GM19240 (cell line): ENCODE results near the gene LORICRIN.
"Not testable (repeated sequence)": the region's sequence is repeated elsewhere in the genome, so short reads cannot be mapped to it uniquely, and the experiment has no call there.

ENCODE experiments used
- DNase-seq: peaks from one replicate; pipeline ENCODE4 v3.0.0; 2011; ENCODE audit warnings: low spot score; ENCODE audit not compliant: insufficient read length

LORICRIN gene, protein sequence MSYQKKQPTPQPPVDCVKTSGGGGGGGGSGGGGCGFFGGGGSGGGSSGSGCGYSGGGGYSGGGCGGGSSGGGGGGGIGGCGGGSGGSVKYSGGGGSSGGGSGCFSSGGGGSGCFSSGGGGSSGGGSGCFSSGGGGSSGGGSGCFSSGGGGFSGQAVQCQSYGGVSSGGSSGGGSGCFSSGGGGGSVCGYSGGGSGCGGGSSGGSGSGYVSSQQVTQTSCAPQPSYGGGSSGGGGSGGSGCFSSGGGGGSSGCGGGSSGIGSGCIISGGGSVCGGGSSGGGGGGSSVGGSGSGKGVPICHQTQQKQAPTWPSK

DNA sequence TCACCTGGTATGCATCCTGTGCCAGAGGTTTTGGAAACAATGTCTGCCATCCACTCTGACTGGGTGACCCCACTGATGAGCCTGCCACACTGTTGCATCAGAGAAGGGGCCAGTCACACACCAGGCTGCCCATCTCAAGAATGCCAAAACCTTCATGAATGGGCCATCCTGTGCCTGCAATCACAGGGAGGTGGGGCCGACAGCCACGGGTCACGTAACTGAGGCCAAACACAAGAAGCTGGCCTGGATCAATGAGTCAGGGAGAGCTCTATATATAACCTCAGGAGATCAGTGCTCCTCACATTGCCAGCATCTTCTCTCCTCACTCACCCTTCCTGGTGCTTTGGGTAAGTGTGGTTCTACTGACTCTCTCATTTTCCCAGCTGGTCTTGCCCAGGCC lies at the start of gene LORICRIN:
LORICRIN (plus strand) TSS at position 301 of the 400 bp plus-strand sequence. CDS start 1,263 bp downstream, outside the sequence.
- DNase-seq: no peak

DNA sequence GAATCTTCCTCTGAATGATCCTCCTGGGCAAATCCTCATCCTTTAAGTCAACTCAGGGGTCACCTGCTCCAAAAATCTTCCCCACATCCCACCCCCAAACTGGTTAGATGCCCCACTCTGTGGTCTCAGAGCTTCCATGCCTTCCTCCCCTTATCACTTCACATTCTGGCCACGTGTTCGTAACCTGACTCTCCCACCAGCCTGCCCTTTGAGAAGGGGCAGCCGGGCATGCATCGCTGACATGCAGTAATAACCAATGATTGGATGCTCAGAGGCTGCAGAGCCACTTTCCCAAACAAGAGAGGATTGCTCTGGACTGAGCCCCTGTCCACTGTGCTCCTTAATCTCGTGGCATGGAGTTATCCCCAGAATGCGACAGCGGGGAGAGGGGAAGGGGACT lies 49.3 kb upstream of the LORICRIN start:
- no peak for DNase-seq

DNA sequence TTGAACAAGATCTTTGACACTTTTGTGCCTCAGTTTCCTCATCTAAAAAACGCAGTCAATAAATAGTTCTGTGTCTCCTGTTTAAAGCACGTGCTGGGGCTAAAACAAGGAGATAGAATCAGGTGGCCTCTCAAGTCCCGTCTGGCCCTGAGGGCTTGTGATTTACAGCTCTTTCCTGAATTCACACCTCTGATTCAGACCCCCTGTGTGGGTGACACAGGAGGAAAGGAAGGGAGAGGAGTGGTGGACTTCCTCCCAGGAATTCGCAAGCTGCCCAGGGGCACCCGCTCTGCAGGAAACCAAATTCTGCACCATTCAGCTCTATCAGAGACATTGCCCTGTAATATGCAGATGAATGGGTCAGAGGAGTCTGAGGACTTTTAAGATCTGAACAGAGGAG lies 47.3 kb upstream of the LORICRIN start:
- DNase-seq: no peak

DNA sequence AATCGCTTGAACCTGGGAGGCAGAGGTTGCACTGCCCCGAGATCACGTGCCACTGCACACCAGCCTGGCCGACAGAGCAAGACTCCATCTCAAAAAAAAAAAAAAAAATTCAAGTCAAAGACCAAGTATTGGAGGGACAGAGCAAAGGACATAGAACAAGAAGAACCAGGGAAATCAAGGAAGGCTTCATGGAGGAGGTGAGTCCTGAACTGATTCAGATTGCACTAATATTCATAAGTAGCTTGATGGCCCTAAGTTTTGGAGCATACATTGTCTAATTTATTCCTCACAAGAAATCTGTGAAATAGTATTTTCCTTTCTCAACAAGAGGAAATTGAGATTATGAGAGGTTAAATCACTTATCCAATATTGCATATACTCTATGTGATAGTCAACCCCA lies 46.0 kb upstream of the LORICRIN start:
- DNase-seq: no peak

DNA sequence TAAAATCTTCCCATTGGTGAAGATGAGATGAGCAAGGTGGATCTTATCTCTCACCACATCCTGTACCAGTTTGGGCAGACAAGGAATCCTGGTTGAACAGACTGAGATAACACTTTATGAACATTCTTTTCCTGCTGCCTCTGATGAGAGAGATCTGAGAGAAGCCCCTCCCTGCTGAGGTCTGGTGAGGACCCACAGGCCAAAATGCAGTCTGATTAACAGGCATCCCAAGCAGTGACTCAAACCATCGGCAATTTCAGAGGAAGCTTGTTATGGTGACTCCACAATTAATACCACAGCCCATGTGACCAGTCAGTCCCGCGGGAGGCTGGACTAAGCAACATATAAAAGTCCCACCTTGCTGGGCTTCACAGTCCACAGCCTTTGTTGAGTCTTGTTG lies 42.3 kb upstream of the LORICRIN start, which contains the start of gene PRR9:
PRR9 (plus strand) TSS at position 373 of the 400 bp plus-strand sequence. CDS start 561 bp downstream, outside the sequence.
- no peak for DNase-seq

DNA sequence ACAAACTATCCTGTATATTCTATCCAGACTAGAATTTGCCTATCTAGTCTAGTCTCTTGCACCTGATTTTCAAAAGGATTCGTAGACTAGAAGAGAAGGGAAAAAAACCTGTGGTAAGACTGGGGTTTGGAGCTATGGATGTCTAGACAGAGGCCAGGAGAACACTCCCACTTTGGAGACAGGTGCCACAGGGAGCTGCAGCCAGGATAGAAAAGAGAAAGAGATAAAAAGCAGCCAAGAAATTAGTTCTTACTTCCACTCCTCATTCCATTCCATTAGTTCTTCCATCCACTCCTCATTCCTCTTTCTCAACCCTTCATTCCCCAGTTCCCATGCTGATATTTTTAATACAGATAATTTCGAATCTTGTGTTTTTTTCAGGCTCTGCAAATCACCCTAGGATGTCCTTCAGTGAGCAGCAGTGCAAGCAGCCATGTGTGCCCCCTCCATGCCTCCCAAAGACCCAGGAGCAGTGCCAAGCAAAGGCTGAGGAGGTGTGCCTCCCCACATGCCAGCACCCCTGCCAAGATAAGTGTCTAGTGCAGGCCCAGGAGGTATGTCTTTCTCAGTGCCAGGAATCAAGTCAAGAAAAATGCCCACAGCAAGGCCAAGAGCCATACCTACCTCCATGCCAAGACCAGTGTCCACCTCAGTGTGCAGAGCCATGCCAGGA lies 41.6 kb upstream of the LORICRIN start:
- no peak for DNase-seq

DNA sequence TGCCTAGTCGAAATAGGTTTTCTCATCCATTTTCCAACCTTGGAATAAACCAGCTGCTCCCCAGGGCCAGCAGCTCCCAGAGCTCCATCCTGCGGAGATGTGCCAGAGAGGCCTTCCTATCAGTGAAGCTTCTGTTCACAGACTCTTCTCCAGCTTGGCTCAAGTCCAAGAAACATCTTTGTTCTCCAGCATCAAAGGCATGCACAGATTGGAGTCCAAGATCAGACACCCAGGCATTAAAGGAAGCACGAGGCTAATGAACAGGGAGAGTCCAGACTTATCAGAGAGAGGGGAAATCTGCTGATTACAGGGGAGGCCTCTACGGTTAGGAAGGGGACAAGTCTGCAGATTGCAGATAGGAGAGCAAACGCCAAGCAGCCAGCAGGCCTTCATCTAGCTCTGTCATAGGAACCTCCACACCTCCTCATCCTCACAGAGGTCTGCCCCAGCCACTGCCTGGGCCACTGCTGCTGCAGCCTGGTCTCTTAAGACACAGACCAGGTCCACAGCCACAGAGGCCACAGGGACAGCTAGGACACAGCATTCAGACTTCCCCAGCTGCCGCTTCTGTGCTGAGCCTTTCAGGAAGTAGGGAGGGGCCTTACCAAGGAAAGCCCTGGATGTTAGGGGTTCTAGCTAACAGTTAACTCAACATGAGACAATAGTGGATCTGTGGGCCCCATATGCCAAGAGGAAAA lies 38.7 kb upstream of the LORICRIN start:
- DNase-seq: no peak

DNA sequence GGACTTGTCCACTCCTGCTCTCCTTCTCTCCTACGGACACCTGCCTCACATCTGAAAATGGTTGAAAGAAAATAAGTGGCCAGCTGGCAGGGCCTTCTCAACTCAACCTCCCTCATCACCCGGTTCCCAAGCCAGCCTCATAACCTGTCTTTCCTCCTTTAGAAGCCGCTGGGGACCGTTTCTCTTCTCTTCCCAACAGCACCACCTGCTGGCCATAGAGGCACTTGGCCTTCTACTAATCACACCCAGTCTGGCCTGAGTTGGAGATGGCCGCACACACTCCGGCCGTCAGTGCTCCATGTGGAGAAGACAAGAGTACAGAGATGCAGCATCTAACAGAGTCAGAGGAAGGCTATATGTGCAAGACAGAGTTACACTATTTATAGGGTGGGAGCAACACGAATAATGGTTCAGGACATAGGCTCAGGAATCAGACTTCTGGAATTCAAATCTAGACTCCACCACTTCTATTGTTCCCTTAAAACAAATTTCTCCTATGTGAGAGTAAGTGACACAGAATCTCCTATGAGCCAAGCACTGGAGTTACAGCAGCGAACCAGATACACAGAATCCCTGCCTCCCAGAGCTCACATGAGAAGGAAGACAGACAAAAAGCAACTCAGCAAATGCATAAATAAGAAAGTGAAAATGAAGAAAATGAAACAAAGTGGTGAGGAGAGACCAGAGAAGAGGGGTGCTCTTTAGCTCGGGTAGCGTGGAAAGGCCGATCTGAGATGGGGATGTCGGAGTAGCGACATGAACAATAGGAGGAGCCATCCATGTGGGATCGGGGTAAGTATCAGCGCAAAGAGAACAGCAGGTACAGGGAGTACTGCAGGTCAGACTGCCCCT lies 36.2 kb upstream of the LORICRIN start:
- DNase-seq: not testable (repeated sequence)

DNA sequence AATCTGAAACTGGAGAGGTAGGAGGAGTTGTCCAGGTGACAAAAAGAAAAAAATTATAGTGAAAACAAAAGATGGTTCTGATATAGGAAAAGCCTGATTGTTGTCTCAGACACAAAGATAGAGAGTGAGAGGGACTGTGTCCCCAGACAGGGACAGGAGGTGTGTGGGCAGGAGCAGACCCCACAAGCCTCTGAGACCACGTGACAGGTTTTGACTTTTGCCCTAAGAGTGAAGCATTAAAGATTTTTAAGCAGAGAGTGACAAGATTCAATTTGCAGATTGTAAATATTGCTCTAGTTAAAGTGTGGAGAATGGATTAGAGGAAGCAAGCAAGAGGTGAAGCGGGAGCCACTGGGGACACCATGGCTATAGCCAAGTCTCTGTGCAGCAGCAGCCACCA lies 31.7 kb upstream of the LORICRIN start:
- no peak for DNase-seq

DNA sequence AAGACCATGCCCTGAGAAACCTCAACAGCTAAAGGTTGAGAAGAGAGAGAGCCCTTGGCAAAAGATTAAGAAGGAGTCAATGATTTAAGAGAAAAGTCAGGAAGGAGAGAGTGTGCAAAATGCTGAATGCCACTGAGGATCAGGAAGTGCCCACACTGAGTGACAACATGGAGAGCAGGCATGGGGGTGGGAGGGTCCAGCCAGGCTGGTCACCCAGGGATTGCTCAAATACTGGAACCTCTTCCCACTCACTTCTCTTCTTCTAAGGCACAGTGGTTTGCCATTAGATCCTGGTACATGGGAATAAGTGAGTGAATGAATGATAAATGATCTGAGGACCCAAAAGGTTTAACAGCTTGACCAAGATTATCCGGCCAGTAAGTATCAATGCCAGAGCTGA lies 31.0 kb upstream of the LORICRIN start:
- no peak for DNase-seq

DNA sequence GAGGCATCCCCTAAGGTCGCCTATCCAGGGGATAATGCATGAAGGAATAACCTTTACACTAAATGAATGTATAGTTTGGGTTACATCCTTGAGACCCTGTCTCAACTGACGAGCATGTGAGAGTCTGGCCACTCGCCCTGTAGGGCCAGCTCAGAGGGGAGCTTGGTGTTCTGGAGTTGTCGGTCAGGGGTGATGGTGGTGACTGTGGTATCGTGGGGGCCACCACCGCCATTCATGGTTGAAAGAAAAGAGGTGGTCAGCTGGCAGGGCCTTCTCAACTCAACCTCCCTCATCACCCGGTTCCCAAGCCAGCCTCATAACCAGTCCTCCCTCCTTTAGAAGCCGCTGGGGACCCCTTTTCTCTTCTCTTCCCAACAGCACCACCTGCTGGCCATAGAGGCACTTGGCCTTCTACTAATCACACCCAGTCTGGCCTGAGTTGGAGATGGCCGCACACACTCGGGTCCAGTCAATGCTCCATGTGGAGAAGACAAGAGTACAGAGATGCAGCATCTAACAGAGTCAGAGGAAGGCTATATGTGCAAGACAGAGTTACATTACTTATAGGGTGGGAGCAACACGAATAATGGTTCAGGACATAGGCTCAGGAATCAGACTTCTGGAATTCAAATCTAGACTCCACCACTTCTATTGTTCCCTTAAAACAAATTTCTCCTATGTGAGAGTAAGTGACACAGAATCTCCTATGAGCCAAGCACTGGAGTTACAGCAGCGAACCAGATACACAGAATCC lies 30.2 kb upstream of the LORICRIN start:
- not testable (repeated sequence) for DNase-seq

DNA sequence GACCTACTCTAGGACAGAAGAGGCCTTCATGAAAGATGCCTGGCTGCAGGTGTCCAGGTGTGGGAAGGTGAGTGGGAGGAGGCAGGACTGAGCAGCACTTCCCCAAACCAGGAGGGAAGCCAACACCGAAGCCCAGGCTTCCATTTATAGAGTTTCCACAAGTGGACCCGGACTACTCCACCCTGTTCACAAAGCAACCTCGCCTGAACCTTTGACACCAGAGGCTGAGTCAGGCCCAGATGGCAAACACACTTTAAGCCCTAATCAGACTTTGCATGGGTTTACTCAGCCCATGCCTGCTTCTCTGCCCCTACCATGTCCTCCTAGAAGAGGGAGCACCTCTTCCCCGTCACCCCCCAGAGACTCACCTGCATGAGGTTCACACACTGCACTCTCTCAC lies 28.1 kb upstream of the LORICRIN start:
- DNase-seq: no peak

DNA sequence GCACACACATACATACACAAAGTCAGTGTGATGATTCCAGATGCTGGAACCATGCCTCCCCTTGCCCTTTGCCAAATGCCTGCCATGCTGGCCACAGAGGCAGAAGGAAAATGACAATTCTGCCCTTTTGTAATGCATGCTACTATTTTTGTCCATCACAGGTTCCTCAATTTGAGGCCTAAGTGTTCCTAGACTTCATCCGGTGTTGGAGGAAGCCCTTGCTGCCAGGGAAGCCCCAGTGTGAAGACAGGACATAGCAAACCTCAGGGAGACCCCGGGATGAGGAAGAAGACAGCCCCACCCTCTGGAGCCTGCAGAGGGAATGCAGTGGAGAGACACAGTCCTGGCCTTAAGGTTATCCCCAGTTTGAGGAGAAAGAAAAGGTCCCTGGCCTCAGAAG lies 27.7 kb upstream of the LORICRIN start:
- no peak for DNase-seq

DNA sequence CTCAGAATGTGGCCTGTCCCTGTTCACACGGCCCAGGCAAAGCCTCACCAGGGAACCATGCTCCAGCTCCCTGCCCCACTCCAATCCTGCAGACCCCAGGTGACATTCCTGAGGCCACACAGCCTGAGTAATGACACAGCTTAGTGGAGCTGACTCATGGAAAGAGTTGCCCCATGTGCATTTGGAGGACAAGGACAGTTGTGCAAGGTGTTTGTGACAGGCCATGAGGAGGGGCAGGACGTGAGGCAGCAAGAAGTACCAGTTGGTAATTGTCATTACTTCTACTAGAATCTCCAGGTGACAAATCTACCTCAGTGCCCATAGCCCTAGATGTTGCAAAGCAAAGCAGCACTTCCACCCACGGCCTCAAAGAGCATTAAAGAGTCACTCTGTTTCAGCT lies 26.9 kb upstream of the LORICRIN start:
- DNase-seq: no peak

DNA sequence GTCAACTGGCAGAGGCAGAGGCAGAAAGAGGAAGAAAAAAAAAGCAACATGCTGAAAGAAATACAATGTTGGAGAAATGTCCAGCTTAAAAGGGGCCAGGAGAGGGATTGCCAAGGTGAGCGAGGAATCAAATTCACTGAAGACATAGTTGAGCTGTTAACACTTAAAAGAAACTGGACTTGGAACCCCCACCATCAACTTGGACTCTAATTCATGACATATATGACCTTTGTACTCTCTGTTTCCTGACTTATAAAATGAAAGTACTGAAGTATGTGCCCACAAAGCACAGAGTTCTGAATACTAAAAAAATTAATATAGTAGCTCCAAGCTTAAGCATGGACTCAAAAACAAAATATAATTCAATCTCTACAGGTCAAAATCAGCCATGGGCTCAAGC lies 26.0 kb upstream of the LORICRIN start:
- no peak for DNase-seq

DNA sequence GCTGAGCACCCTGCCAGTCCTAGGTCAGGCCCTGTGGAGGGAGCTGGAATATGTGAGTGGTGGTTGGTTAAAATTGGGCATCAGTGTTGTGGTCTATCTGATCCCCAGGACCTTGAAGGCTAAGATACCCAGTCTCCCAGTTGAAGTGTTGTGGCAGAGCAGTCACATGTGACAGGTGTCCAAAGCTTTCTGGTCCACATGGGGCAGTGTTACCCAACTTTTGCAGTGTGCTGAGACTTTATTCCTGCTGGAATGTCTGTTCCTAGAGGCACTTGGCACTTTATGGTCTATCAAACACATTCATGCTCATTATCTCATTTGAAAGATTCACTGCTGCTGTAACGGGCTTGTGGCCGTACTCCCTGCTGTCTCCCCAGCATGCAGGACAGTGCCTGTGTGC lies 21.0 kb upstream of the LORICRIN start:
- DNase-seq: no peak

DNA sequence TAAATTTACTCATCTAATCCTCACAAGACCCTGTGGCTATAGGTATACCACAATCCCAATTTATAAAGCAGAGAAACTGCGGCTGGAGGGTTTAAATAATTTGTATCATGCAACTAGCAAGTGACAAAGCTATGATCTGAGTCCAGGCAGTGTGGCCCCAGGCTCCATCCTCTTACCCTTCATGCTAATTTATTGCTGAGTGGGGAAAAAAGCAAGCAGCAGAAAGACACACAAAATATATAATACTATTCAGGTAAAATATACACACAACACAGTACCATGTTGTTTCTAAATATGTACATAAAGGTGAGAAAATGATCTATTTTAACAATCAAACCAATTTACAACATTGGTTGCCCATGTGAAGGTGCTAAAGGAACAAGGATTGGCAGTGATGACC lies 17.3 kb upstream of the LORICRIN start:
- DNase-seq: no peak

DNA sequence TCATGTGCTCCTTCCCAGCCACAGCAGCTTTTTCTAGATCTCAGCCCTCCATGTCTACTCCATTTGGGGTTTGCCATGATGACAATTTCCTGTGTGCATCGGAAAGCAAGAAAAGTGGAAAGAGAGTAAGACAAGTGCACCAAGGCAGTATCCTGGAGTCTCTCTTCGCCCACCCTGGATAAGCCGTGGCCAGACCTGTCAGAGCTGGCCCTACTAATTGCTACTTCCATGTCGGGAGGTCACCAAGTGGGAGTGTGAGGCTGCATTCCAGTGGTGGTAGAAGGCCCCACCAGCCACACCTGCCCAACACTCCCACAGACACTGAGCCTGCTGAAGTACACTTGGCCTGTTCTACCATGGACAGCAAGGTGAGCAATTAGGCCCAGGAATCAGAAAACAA lies 14.0 kb upstream of the LORICRIN start:
- DNase-seq: no peak

DNA sequence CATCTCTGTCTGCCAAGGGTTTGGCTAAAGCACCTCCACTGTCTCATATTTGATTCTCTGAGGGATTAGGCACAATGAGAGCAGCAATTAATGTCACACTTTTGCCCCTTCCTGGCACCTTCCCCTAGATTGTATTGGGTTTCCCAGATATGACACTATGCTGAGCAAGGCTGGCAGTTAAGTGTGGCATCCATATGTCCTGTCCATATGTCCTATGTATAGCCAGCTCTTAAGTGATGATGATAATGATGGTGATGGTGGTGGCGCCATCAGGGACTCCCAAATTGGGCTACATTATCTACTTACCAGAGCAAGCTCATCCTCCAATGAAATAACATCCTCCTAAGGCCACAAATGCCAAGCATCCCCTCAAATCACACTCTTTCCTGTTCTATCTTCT lies 13.5 kb upstream of the LORICRIN start:
- no peak for DNase-seq

DNA sequence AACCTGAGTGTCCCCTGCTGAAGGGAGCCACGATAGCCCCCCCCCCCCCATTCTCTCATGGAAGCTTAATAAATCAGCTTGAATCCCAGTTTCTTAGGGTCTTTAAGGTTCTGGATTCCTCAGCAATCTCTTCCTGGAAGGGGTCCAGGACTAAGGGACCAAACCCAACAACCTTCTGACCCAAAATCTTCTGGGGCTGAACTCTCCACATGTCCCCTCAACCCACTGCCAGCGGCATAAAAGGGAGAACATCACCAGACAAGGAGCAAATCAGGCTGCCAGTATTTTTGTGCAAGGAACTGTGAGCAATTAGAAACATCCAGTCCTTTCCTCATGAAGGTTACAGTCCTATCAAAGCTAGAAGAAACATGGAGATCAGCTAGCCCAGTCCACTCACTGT lies 12.7 kb upstream of the LORICRIN start:
- DNase-seq: no peak
